Skeletal muscle tissue (tissue), 4 donors: ENCODE results near the gene SCRG1. TPM values are rescaled to one million over a fixed set of nuclear protein-coding genes. Genes with fewer than 3 reads are reported as not detected.

ENCODE experiments used
- H3K27ac ChIP-seq: one replicate; pipeline ENCODE4 v1.7.0; 2013; ENCODE audit warnings: mild to moderate bottlenecking, low read depth, low read length, inconsistent platforms
- H3K27me3 ChIP-seq, 3 donors: one replicate each; pipeline ENCODE4 v1.7.0; 2013; ENCODE audit warnings: low read length in 3 of 3; ENCODE audit not compliant: control insufficient read depth in 3 of 3, insufficient read depth in 3 of 3
- H3K36me3 ChIP-seq, 3 donors: one replicate each; pipeline ENCODE4 v1.7.0; 2013; ENCODE audit warnings: low read length in 3 of 3; ENCODE audit not compliant: control insufficient read depth in 3 of 3, insufficient read depth in 3 of 3
- H3K4me1 ChIP-seq, 3 donors: one replicate each; pipeline ENCODE4 v1.7.0; 2013; ENCODE audit warnings: low read length in 3 of 3, mild to moderate bottlenecking in 3 of 3; ENCODE audit not compliant: control insufficient read depth in 3 of 3, insufficient read depth in 3 of 3
- H3K4me3 ChIP-seq, 3 donors: one replicate each; pipeline ENCODE4 v1.7.0; 2013; ENCODE audit warnings: low read length in 3 of 3
- H3K9ac ChIP-seq, 3 donors: one replicate each; pipeline ENCODE4 v1.7.0; 2013; ENCODE audit warnings: low read length in 3 of 3, mild to moderate bottlenecking in 3 of 3, moderate library complexity in 2 of 3, low read depth in 1 of 3
- H3K9me3 ChIP-seq, 3 donors: one replicate each; pipeline ENCODE4 v1.7.0; 2013; ENCODE audit warnings: low read length in 3 of 3; ENCODE audit not compliant: control insufficient read depth in 3 of 3
- total RNA-seq: library from RNA; depleted of rRNA; stranded (reverse); fragments of >200 nt; gene quantifications from one replicate; pipeline ENCODE4 v1.2.3, GENCODE V29; 2014
- donor health status: Osteomylitis.

The SCRG1 gene
- total RNA-seq, 1 donor from 2014 or later = 1.0 TPM

- Histone ChIP-seq H3K4me1 (peaks cover 0 to 8% (median 3%) of the 10 kb centered on the region in 3 donors), H3K4me3 (no peak overlapping the region), H3K36me3 (no peaks in the 10 kb centered on the region), H3K27me3 (no peaks in the 10 kb centered on the region), H3K9ac (no peak overlapping the region), H3K27ac (no peak overlapping the region), H3K9me3 (no peaks in the 10 kb centered on the region)
These were observed 31.0 kb downstream of the SCRG1 start for GRCh38 chr4:173367946-173368345.

GRCh38 chr4:173367285-173367684 is 31.6 kb downstream of the SCRG1 start:
- no peaks in the 10 kb centered on the region for H3K36me3 ChIP-seq
- no peaks in the 10 kb centered on the region for H3K27me3 ChIP-seq
- H3K27ac ChIP-seq = no peak overlapping the region
- H3K9ac ChIP-seq = no peak overlapping the region
- no peak overlapping the region for H3K4me3 ChIP-seq
- H3K4me1 ChIP-seq = peaks cover 0 to 8% (median 3%) of the 10 kb centered on the region in 3 donors
- no peaks in the 10 kb centered on the region for H3K9me3 ChIP-seq

- no peak overlapping the region for H3K27ac ChIP-seq
- H3K9me3 ChIP-seq = no peaks in the 10 kb centered on the region
- H3K4me1 ChIP-seq = no peaks in the 10 kb centered on the region
- no peaks in the 10 kb centered on the region for H3K36me3 ChIP-seq
- H3K9ac ChIP-seq = no peak overlapping the region
- no peak overlapping the region for H3K4me3 ChIP-seq
- H3K27me3 ChIP-seq = no peaks in the 10 kb centered on the region
These were observed 33.4 kb downstream of the SCRG1 start for GRCh38 chr4:173365359-173365996.

- Histone ChIP-seq H3K36me3 (no peaks in the 10 kb centered on the region), H3K4me1 (no peaks in the 10 kb centered on the region), H3K4me3 (no peak overlapping the region), H3K27ac (no peak overlapping the region), H3K9me3 (no peaks in the 10 kb centered on the region), H3K27me3 (no peaks in the 10 kb centered on the region), H3K9ac (no peak overlapping the region)
These were observed 36.2 kb downstream of the SCRG1 start for GRCh38 chr4:173362666-173363065.

- H3K9me3 ChIP-seq = no peaks in the 10 kb centered on the region
- H3K4me3 ChIP-seq = no peak overlapping the region
- no peaks in the 10 kb centered on the region for H3K27me3 ChIP-seq
- H3K36me3 ChIP-seq = no peaks in the 10 kb centered on the region
- no peaks in the 10 kb centered on the region for H3K4me1 ChIP-seq
- H3K9ac ChIP-seq = no peak overlapping the region
- no peak overlapping the region for H3K27ac ChIP-seq
These were observed 38.2 kb downstream of the SCRG1 start for GRCh38 chr4:173360587-173361221.

GRCh38 chr4:173357939-173358338 is 41.0 kb downstream of the SCRG1 start:
- Histone ChIP-seq H3K27me3 (no peaks in the 10 kb centered on the region), H3K4me3 (no peak overlapping the region), H3K27ac (no peak overlapping the region), H3K36me3 (no peaks in the 10 kb centered on the region), H3K9ac (no peak overlapping the region), H3K9me3 (no peaks in the 10 kb centered on the region), H3K4me1 (no peaks in the 10 kb centered on the region)

- Histone ChIP-seq H3K4me3 (no peak overlapping the region), H3K36me3 (no peaks in the 10 kb centered on the region), H3K27ac (no peak overlapping the region), H3K27me3 (no peaks in the 10 kb centered on the region), H3K9ac (no peak overlapping the region), H3K9me3 (no peaks in the 10 kb centered on the region), H3K4me1 (no peaks in the 10 kb centered on the region)
These were observed 51.4 kb downstream of the SCRG1 start for GRCh38 chr4:173347467-173347866.

GRCh38 chr4:173346074-173346473 is 52.8 kb downstream of the SCRG1 start:
- no peak overlapping the region for H3K27ac ChIP-seq
- H3K36me3 ChIP-seq = no peaks in the 10 kb centered on the region
- H3K4me1 ChIP-seq = no peaks in the 10 kb centered on the region
- no peaks in the 10 kb centered on the region for H3K27me3 ChIP-seq
- no peak overlapping the region for H3K9ac ChIP-seq
- H3K9me3 ChIP-seq = no peaks in the 10 kb centered on the region
- no peak overlapping the region for H3K4me3 ChIP-seq

- no peak overlapping the region for H3K9ac ChIP-seq
- H3K36me3 ChIP-seq = no peaks in the 10 kb centered on the region
- no peak overlapping the region for H3K27ac ChIP-seq
- H3K9me3 ChIP-seq = no peaks in the 10 kb centered on the region
- no peaks in the 10 kb centered on the region for H3K27me3 ChIP-seq
- no peaks in the 10 kb centered on the region for H3K4me1 ChIP-seq
- H3K4me3 ChIP-seq = no peak overlapping the region
These were observed 53.3 kb downstream of the SCRG1 start for GRCh38 chr4:173345648-173346047.

GRCh38 chr4:173343832-173344397 is 55.0 kb downstream of the SCRG1 start:
- H3K9me3 ChIP-seq = no peaks in the 10 kb centered on the region
- H3K9ac ChIP-seq = no peak overlapping the region
- no peak overlapping the region for H3K27ac ChIP-seq
- no peaks in the 10 kb centered on the region for H3K4me1 ChIP-seq
- no peaks in the 10 kb centered on the region for H3K27me3 ChIP-seq
- no peaks in the 10 kb centered on the region for H3K36me3 ChIP-seq
- no peak overlapping the region for H3K4me3 ChIP-seq
